Measurements from ENCODE around the gene RNF157. TPM values are rescaled to one million over a fixed set of nuclear protein-coding genes. Genes with fewer than 3 reads are reported as not detected.
"Not testable (repeated sequence)": the region's sequence is repeated elsewhere in the genome, so short reads cannot be mapped to it uniquely, and the experiment has no call there.

Gene RNF157
- total RNA-seq, 1 donor from 2014 or later, result 6.8 TPM

DNA sequence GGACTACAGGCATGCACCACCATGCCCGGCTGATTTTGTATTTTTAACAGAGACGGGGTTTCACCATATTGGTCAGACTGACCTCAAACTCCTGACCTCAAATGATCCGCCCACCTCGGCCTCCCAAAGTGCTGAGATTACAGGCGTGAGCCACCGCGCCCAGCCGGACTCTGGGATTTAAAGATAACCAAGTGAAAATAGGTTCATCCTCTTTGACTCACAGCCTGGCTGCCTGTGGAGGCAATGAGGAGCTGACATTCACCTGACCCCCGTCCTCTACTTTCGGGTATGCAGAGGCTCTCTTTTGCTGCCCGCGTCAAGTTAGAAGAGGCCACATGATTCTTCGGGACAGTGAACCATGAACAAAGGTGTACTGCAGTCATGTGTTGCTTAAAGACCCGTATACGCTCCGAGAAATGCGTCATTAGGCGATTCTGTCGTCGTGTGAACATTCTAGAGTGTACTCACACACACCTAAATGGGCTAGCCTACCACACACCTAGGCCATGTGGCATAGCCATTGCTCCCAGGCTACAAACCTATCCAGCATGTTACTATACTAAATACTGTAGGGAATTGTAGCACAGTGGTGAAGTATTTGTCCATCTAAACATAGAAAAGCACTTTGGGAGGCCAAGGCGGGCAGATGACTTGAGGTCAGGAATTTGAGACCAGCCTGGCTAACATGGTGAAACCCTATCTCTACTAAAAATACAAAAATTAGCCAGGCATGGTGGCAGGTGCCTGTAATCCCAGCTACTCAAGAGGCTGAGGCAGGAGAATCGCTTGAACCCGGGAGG is 12.9 kb upstream of the RNF157 start:
- H3K27me3 ChIP-seq (ENCODE audit: control insufficient read depth in 3 of 3, insufficient read depth in 3 of 3, low read length in 3 of 3); H3K36me3 ChIP-seq (ENCODE audit: control insufficient read depth in 3 of 3, insufficient read depth in 3 of 3, low read length in 3 of 3); H3K9me3 ChIP-seq (ENCODE audit: control insufficient read depth in 3 of 3, low read length in 3 of 3): not testable (repeated sequence)
- H3K4me1 ChIP-seq (ENCODE audit: control insufficient read depth in 3 of 3, insufficient read depth in 3 of 3, low read length in 3 of 3), result peaks cover 30 to 46% (median 30%) of the 10 kb centered on the region in 3 donors
- H3K4me3 ChIP-seq (ENCODE audit: low read length in 3 of 3), result peak overlapping the region in 1 of 3 donors; percentile 57
- H3K27ac ChIP-seq (ENCODE audit: low read depth, low read length), result peak overlapping the region; percentile 73
- peak overlapping the region in 1 of 3 donors; percentile 41 for H3K9ac ChIP-seq (ENCODE audit: low read depth in 1 of 3, low read length in 3 of 3)

DNA sequence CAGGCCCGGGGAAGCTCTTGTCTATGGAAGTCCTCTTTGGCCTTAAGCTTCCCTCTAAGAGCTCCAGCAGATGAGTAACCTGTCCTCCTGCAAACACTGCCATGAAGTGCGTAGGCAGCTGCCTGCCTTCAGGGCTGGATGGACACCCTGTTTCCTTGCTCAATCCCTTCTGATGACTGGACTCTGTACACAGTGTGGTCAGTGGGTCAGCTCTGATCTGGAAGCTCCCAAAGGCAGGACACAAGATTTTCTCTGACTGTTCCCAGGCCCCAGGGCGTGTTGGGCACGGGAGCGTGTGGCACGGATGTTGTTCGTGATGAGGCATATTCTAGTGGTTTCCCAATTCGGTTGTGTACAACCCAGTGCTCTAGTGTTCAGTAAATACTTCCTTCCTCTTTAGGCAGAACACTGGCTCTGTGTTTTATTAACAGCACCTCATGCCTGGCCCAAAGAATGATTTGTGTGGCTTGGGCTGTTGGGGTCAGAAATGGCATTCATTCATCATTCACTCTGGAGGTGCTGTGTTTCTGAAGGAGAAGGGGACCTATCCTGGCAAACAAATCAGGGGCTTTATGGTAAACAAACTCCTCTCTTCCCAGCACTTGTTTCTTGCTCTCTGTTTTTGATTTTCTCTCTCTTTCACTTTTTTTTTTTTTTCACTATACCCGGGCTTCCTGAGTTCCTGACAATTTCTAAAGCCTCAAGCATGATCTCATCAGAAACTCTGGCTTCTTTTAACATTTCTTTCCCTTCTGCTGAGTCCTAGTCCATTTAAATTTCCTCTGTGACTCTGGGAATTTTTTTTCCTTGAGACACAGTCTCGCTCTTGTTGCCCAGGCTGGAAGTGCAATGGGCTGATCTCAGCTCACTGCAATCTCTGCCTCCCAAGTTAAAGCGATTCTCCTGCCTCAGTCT is 12.0 kb upstream of the RNF157 start:
- Histone ChIP-seq H3K4me1 (ENCODE audit: control insufficient read depth in 3 of 3, insufficient read depth in 3 of 3, low read length in 3 of 3) (peaks cover 32 to 51% (median 34%) of the 10 kb centered on the region in 3 donors), H3K9me3 (ENCODE audit: control insufficient read depth in 3 of 3, low read length in 3 of 3) (no peaks in the 10 kb centered on the region), H3K36me3 (ENCODE audit: control insufficient read depth in 3 of 3, insufficient read depth in 3 of 3, low read length in 3 of 3) (no peaks in the 10 kb centered on the region), H3K27ac (ENCODE audit: low read depth, low read length) (peak overlapping the region; percentile 73), H3K9ac (ENCODE audit: low read depth in 1 of 3, low read length in 3 of 3) (peak overlapping the region in 2 of 3 donors; percentile 4 to 55), H3K27me3 (ENCODE audit: control insufficient read depth in 3 of 3, insufficient read depth in 3 of 3, low read length in 3 of 3) (no peaks in the 10 kb centered on the region), H3K4me3 (ENCODE audit: low read length in 3 of 3) (peak overlapping the region in 1 of 3 donors; percentile 2)

DNA sequence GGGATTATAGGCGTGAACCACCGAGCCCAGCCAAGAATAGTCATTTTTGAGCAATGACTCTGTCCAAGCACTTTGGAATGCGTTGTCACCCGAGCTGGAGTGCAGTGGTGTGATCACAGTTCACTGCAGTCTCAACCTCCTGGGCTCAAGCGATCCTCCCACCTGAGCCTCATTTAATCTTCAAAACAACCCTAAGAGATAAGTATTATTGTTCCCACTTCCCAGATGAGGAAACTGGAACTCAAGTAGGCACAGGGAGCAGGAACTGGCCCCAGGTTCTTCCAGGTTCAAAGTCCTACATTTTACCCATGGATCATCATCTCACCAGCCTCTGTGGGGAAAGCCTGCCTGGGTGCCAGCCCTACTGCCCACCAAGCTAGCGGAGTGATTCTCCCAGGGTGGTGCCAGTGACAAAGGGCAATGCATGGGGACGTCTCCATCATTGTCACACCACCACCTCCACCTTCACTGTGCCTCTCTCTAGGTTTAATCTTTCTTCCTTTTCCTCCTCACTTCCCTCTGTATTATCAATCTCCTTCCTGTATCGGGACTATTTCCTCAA is 11.3 kb upstream of the RNF157 start:
- H3K36me3 ChIP-seq (ENCODE audit: control insufficient read depth in 3 of 3, insufficient read depth in 3 of 3, low read length in 3 of 3), result no peaks in the 10 kb centered on the region
- H3K4me3 ChIP-seq (ENCODE audit: low read length in 3 of 3), result no peak overlapping the region

DNA sequence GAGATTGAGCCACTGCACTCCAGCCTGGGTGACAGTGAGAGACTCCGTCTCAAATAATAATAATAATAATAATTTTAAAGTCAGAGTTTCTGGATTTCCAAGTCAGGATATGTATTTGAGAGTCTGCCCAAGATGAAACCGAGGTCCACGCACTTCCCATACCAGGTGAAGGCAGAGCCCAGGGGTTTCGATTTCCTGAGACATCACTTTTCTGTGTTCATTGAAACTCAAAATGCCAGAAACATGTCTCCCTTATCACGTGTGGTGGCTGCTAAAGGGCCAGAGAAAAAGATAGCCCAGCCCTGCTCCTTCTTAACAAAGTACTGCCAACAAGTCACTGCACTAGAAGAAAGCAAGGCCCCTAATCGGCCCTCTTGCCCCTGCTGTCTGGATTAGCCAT is 9.8 kb upstream of the RNF157 start:
- no peak overlapping the region for H3K4me3 ChIP-seq (ENCODE audit: low read length in 3 of 3)
- H3K4me1 ChIP-seq (ENCODE audit: control insufficient read depth in 3 of 3, insufficient read depth in 3 of 3, low read length in 3 of 3), result peaks cover 45 to 65% (median 48%) of the 10 kb centered on the region in 3 donors
- no peaks in the 10 kb centered on the region for H3K36me3 ChIP-seq (ENCODE audit: control insufficient read depth in 3 of 3, insufficient read depth in 3 of 3, low read length in 3 of 3)
- H3K27me3 ChIP-seq (ENCODE audit: control insufficient read depth in 3 of 3, insufficient read depth in 3 of 3, low read length in 3 of 3), result no peaks in the 10 kb centered on the region
- no peak overlapping the region for H3K9ac ChIP-seq (ENCODE audit: low read depth in 1 of 3, low read length in 3 of 3)
- no peak overlapping the region for H3K27ac ChIP-seq (ENCODE audit: low read depth, low read length)
- no peaks in the 10 kb centered on the region for H3K9me3 ChIP-seq (ENCODE audit: control insufficient read depth in 3 of 3, low read length in 3 of 3)

More for the DNA sequence above, 11.3 kb upstream of the RNF157 start:
- no peaks in the 10 kb centered on the region for H3K9me3 ChIP-seq (ENCODE audit: control insufficient read depth in 3 of 3, low read length in 3 of 3)
- peaks cover 37 to 56% (median 39%) of the 10 kb centered on the region in 3 donors for H3K4me1 ChIP-seq (ENCODE audit: control insufficient read depth in 3 of 3, insufficient read depth in 3 of 3, low read length in 3 of 3)
- peak overlapping the region in 2 of 3 donors; percentile 4 to 55 for H3K9ac ChIP-seq (ENCODE audit: low read depth in 1 of 3, low read length in 3 of 3)
- peak overlapping the region; percentile 73 for H3K27ac ChIP-seq (ENCODE audit: low read depth, low read length)
- no peaks in the 10 kb centered on the region for H3K27me3 ChIP-seq (ENCODE audit: control insufficient read depth in 3 of 3, insufficient read depth in 3 of 3, low read length in 3 of 3)

DNA sequence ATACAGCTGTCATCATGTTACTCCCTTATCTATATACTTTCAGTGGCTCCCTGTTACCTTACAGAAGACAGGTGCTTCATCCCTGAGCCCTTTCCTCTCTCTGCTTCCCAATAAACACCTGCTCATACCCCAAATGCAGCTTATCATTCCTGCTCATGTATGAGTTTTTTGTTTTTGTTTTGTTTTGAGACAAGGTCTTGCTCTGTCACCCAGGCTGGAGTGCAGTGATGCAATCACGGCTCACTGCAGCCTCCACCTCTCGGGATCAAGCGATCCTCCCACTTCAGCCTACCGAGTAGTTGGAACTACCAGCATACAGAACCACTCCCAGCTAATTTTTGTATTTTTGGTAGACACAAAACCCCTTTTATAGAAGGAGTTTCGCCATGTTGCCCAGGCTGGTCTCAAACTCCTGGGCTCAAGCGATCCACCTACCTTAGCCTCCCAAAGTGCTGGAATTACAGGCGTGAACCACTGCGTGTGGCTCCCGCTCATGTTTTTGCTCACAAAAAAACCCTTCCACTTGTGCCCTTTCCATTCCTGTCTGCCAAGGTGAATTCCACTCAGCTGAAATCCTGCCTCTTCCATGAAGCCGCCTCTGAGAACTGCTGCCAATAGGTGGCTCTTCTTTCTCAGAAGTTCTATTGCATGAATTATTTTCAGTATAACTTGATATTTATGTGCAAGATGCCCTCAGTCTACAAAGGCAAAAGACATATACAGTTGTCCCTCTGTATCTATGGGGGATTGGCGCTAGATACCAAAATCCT is 7.9 kb upstream of the RNF157 start:
- H3K4me3 ChIP-seq (ENCODE audit: low read length in 3 of 3), result peak overlapping the region in 2 of 3 donors; percentile 31 to 35
- H3K4me1 ChIP-seq (ENCODE audit: control insufficient read depth in 3 of 3, insufficient read depth in 3 of 3, low read length in 3 of 3), result peaks cover 37 to 64% (median 47%) of the 10 kb centered on the region in 3 donors
- peak overlapping the region; percentile 16 for H3K27ac ChIP-seq (ENCODE audit: low read depth, low read length)
- peak overlapping the region in 1 of 3 donors; percentile 10 for H3K9ac ChIP-seq (ENCODE audit: low read depth in 1 of 3, low read length in 3 of 3)
- peaks cover 0 to 3% (median 0%) of the 10 kb centered on the region in 3 donors for H3K27me3 ChIP-seq (ENCODE audit: control insufficient read depth in 3 of 3, insufficient read depth in 3 of 3, low read length in 3 of 3)
- no peaks in the 10 kb centered on the region for H3K9me3 ChIP-seq (ENCODE audit: control insufficient read depth in 3 of 3, low read length in 3 of 3)
- H3K36me3 ChIP-seq (ENCODE audit: control insufficient read depth in 3 of 3, insufficient read depth in 3 of 3, low read length in 3 of 3), result no peaks in the 10 kb centered on the region

DNA sequence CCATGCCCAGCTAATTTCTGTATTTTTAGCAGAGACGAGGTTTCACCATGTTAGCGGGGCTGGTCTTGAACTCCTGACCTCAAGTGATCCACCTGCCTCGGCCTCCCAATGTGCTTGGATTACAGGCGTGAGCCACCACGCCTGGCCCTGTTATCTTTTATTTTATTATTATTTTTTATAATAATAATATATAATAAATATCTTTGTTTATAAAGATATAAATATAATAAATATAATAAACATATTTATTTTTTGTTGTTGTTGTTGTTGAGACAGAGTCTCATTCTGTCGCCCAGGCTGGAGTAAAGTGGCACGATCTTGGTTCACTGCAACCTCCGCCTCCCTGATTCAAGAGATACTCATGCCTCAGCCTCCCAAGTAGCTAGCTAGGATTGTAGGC is 7.0 kb upstream of the RNF157 start:
- peaks cover 30 to 63% (median 39%) of the 10 kb centered on the region in 3 donors for H3K4me1 ChIP-seq (ENCODE audit: control insufficient read depth in 3 of 3, insufficient read depth in 3 of 3, low read length in 3 of 3)
- H3K27ac ChIP-seq (ENCODE audit: low read depth, low read length), result peak overlapping the region; percentile 13
- H3K9ac ChIP-seq (ENCODE audit: low read depth in 1 of 3, low read length in 3 of 3), result no peak overlapping the region
- H3K36me3 ChIP-seq (ENCODE audit: control insufficient read depth in 3 of 3, insufficient read depth in 3 of 3, low read length in 3 of 3), result no peaks in the 10 kb centered on the region
- H3K27me3 ChIP-seq (ENCODE audit: control insufficient read depth in 3 of 3, insufficient read depth in 3 of 3, low read length in 3 of 3), result peaks cover 0 to 3% (median 0%) of the 10 kb centered on the region in 3 donors
- no peaks in the 10 kb centered on the region for H3K9me3 ChIP-seq (ENCODE audit: control insufficient read depth in 3 of 3, low read length in 3 of 3)
- H3K4me3 ChIP-seq (ENCODE audit: low read length in 3 of 3), result no peak overlapping the region

DNA sequence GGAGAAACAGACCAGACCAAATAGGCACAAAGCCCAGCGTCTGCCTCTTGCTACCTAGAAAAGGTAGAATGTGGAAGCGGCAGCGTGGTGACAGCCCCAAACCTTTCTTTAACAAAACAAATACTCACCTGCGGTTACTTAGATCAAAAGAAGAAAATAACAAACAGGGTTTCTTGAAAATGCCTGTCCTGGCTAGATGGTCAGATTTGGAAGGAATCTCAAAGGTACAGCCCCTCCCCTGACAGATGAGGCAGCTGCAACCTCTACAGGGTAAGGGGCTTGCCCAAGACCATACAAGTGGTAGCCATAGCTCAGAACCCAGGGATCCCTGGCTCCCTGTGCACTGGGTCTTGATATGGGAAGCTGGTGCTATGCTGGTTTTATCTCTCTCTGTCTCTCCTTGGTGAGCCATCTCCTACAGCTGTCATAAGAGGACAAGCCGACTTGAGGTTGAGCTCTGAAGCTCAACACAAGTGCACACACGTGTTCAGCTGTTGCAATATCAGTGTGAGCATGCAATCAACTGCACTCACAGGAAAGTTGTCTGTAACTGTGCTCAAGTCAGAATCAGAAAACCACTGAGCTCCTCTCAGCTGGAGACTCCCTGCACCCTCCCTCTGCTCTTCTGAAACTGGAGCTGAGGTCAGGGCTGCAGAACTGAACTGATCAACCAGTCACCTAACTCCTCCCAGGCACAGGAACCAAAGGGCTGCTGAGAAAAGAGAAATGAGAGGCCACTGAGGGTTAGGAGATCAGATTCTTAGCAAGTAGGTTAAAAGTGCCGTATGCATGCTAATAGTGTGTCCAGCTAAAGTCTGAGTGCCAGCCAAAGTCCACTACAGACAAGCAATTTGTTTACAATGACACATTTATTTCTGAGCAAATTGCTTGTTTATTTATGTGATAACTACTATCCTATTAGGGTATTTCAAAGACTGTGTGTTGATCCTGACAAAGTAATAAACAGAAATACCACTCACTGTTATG is 6.1 kb upstream of the RNF157 start:
- peak overlapping the region in 2 of 3 donors; percentile 16 to 18 for H3K9ac ChIP-seq (ENCODE audit: low read depth in 1 of 3, low read length in 3 of 3)
- H3K4me3 ChIP-seq (ENCODE audit: low read length in 3 of 3), result no peak overlapping the region
- H3K4me1 ChIP-seq (ENCODE audit: control insufficient read depth in 3 of 3, insufficient read depth in 3 of 3, low read length in 3 of 3), result peaks cover 30 to 62% (median 39%) of the 10 kb centered on the region in 3 donors
- H3K36me3 ChIP-seq (ENCODE audit: control insufficient read depth in 3 of 3, insufficient read depth in 3 of 3, low read length in 3 of 3), result no peaks in the 10 kb centered on the region
- no peaks in the 10 kb centered on the region for H3K9me3 ChIP-seq (ENCODE audit: control insufficient read depth in 3 of 3, low read length in 3 of 3)
- H3K27ac ChIP-seq (ENCODE audit: low read depth, low read length), result peak overlapping the region; percentile 28
- H3K27me3 ChIP-seq (ENCODE audit: control insufficient read depth in 3 of 3, insufficient read depth in 3 of 3, low read length in 3 of 3), result peaks cover 0 to 3% (median 0%) of the 10 kb centered on the region in 3 donors

DNA sequence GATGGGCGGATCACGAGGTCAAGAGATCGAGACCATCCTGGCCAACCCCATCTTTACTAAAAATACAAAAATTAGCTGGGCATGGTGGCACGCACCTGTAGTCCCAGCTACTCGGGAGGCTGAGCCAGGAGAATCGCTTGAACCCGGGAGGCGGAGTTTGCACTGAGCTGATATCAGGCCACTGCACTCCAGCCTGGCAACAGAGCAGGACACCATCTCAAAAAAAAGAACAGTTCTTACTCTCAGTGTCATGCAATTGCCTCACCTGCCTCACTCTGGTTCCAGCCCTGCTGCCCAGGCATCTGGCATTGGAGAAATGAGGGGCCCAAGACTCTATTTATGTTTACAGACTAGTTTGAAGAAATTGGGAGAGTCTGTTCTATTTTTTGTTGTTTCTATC is 4.4 kb upstream of the RNF157 start:
- H3K4me1 ChIP-seq (ENCODE audit: control insufficient read depth in 3 of 3, insufficient read depth in 3 of 3, low read length in 3 of 3), result peaks cover 37 to 60% (median 46%) of the 10 kb centered on the region in 3 donors
- H3K4me3 ChIP-seq (ENCODE audit: low read length in 3 of 3); H3K36me3 ChIP-seq (ENCODE audit: control insufficient read depth in 3 of 3, insufficient read depth in 3 of 3, low read length in 3 of 3); H3K27me3 ChIP-seq (ENCODE audit: control insufficient read depth in 3 of 3, insufficient read depth in 3 of 3, low read length in 3 of 3); H3K9ac ChIP-seq (ENCODE audit: low read depth in 1 of 3, low read length in 3 of 3); H3K9me3 ChIP-seq (ENCODE audit: control insufficient read depth in 3 of 3, low read length in 3 of 3); H3K27ac ChIP-seq (ENCODE audit: low read depth, low read length): not testable (repeated sequence)

Data from skeletal muscle tissue (tissue), 4 donors.